ENCODE data around the gene SORBS1. TPM values are rescaled to one million over a fixed set of nuclear protein-coding genes. Genes with fewer than 3 reads are reported as not detected.

The SORBS1 gene
- total and polyA plus RNA-seq, 9 of the 15 experiments (the other 6 are each of a cell fraction or from before 2014, with no cell fraction given): 2.0 to 13.3 (median 6.5) TPM

GRCh38 chr10:95389982-95390381 lies 171.2 kb downstream of the SORBS1 start:
- no peak overlapping the region for H3K4me2 ChIP-seq (ENCODE audit: insufficient read depth, low read length)
- H3K36me3 ChIP-seq (ENCODE audit: control insufficient read depth, insufficient read depth, low read length): 0 out of 3 replicates have a peak, but pooled peaks cover 2% of the 10 kb centered on the region
- H2AFZ ChIP-seq (ENCODE audit: low read depth, low read length): no peak overlapping the region
- CTCF ChIA-PET (ENCODE audit: low intra/inter-chr PET ratio): no interaction called here
- peak; percentile 8 to 36 (median 20); a peak in 2 of 6 replicates for TF ChIP-seq CTCF (IDR thresholded peaks at IDR 0.05 in 2 of 3, conservative IDR thresholded peaks at IDR 0.05 in 1 of 3; ENCODE audit: insufficient read depth in 2 of 3, low read depth in 1 of 3, low read length in 3 of 3)
- no peak for TF ChIP-seq EP300 (IDR thresholded peaks at IDR 0.05; ENCODE audit: low read length)
- TF ChIP-seq FUS (optimal IDR thresholded peaks at IDR 0.05; ENCODE audit: low read depth, low read length): no peak
- no peak for TF ChIP-seq CBFA2T3 (IDR thresholded peaks at IDR 0.05)
- TF ChIP-seq ARID3A (IDR thresholded peaks at IDR 0.05; ENCODE audit: borderline replicate concordance, low read depth, low read length): no peak
- TF ChIP-seq RAD21 (CRISPR knock-in tag; conservative IDR thresholded peaks at IDR 0.05 in 1 of 2, IDR thresholded peaks at IDR 0.05 in 1 of 2): peak in 1 of 2 experiments; percentile 37; a peak in 1 of 4 replicates
- TF ChIP-seq CEBPZ (IDR thresholded peaks at IDR 0.05; ENCODE audit: borderline replicate concordance, low read depth, low read length): no peak
- TF ChIP-seq ZBTB8A (IDR thresholded peaks at IDR 0.05; ENCODE audit: partially characterized antibody): no peak
- TF ChIP-seq RBM15 (IDR thresholded peaks at IDR 0.05; ENCODE audit: insufficient read depth, low read length): no peak
- TF ChIP-seq NBN (IDR thresholded peaks at IDR 0.05; ENCODE audit: low read depth): no peak
- no peak for TF ChIP-seq TAF9B (IDR thresholded peaks at IDR 0.05; ENCODE audit: partially characterized antibody)
- intact Hi-C loops (cut with micrococcal nuclease) (loop anchor here (5.0 kb wide), 1 partner anchor 37 kb away; no protein-coding TSS in a partner anchor), in situ Hi-C loops (cut with MboI) (loop anchor here (25.0 kb wide), 1 partner anchor 447 kb away; no protein-coding TSS in a partner anchor)
- DNase-seq (ENCODE audit: extremely low read depth in 1 of 4, low spot score in 3 of 4) (no peak), FAIRE-seq (no peak), ATAC-seq (peak; percentile 50; the same call in 2 of the 3 replicates)
- POLR2A ChIA-PET: interaction anchor here (1.5 kb wide), 1 partner anchor 10 kb away, joined by 3 read pairs; no protein-coding TSS in a partner anchor
- no TSS peak for BruUV-seq (replicated peaks)
- peaks cover 4 to 17% of the 10 kb centered on the region in 2 experiments; a peak in 4 of 5 replicates for H3K4me1 ChIP-seq (replicated peaks in 1 of 2; ENCODE audit: control insufficient read depth in 2 of 2, insufficient read depth in 2 of 2, low read length in 2 of 2)
- no peak overlapping the region for H3K4me3 ChIP-seq
- H3K9ac ChIP-seq (ENCODE audit: insufficient read depth in 1 of 2, low read depth in 2 of 2, low read length in 2 of 2): no peak overlapping the region
- no peaks in the 10 kb centered on the region for H3K27me3 ChIP-seq (ENCODE audit: control insufficient read depth in 2 of 2, insufficient read depth in 2 of 2, low read length in 2 of 2)
- H4K20me1 ChIP-seq (replicated peaks; ENCODE audit: control insufficient read depth, insufficient read depth, low read length): no peaks in the 10 kb centered on the region
- no peaks in the 10 kb centered on the region for H3K9me1 ChIP-seq (ENCODE audit: control insufficient read depth, insufficient read depth, low read length)
- no peaks in the 10 kb centered on the region for H3K9me3 ChIP-seq (replicated peaks; ENCODE audit: control insufficient read depth, insufficient read depth, low read depth, low read length)
- H3K79me2 ChIP-seq (ENCODE audit: control insufficient read depth, insufficient read depth, low read length): no peaks in the 10 kb centered on the region
- WGBS (ENCODE audit: insufficient coverage, low coverage, missing lambda C conversion rate): 59% methylated on average over 4 of the region's 4 CpGs
- H3K27ac ChIP-seq (ENCODE audit: extremely low read depth, low read depth, low read length): no peak overlapping the region
